Left renal pelvis (tissue), 4 donors: ENCODE measurements around the gene RTP4. TPM values are rescaled to one million over a fixed set of nuclear protein-coding genes. Genes with fewer than 3 reads are reported as not detected.
"Not testable (repeated sequence)": the region's sequence is repeated elsewhere in the genome, so short reads cannot be mapped to it uniquely, and the experiment has no call there.

Experiments
- DNase-seq, 4 donors: peaks; one replicate each; pipeline ENCODE4 v3.0.0-alpha.2; 2013; ENCODE audit warnings: low read depth in 4 of 4, low spot score in 3 of 4
- polyA plus RNA-seq, 4 donors: library from polyadenylated mRNA; unstranded; fragments of 120-200 nt; gene quantifications; one replicate each; pipeline ENCODE4 v1.2.1, GENCODE V29; 2013; ENCODE audit not compliant: insufficient read length in 4 of 4

The RTP4 gene
- polyA plus RNA-seq, 4 donors, result 0.76 to 1.3 (median 0.85) TPM

GRCh38 chr3:187367561-187368103 lies 553 bp upstream of the RTP4 start:
- no peak for DNase-seq

GRCh38 chr3:187369089-187369447 lies 883 bp downstream of the RTP4 start:
- no peak for DNase-seq

GRCh38 chr3:187370051-187370450 lies 1.9 kb downstream of the RTP4 start:
- DNase-seq, result no peak

GRCh38 chr3:187375581-187375980 lies 7.4 kb downstream of the RTP4 start:
- no peak for DNase-seq

GRCh38 chr3:187377842-187378241 lies 9.7 kb downstream of the RTP4 start:
- no peak for DNase-seq

GRCh38 chr3:187382609-187383151 lies 14.5 kb downstream of the RTP4 start:
- no peak for DNase-seq

GRCh38 chr3:187383246-187383645 lies 15.1 kb downstream of the RTP4 start:
- no peak for DNase-seq

- no peak for DNase-seq
These were observed 17.1 kb downstream of the RTP4 start for GRCh38 chr3:187385296-187385695.

- no peak for DNase-seq
These were observed 28.5 kb downstream of the RTP4 start for GRCh38 chr3:187396661-187397060.

GRCh38 chr3:187398955-187399354 lies 30.8 kb downstream of the RTP4 start:
- DNase-seq, result no peak

GRCh38 chr3:187400756-187401155 lies 32.6 kb downstream of the RTP4 start:
- no peak for DNase-seq

GRCh38 chr3:187401856-187402255 lies 33.7 kb downstream of the RTP4 start:
- no peak for DNase-seq

GRCh38 chr3:187403768-187404288 lies 35.6 kb downstream of the RTP4 start:
- peak; percentile 45 to 58 (median 56) for DNase-seq

GRCh38 chr3:187406927-187407326 lies 38.7 kb downstream of the RTP4 start:
- no peak for DNase-seq

GRCh38 chr3:187411991-187412781 lies 44.0 kb downstream of the RTP4 start:
- not testable (repeated sequence) for DNase-seq

Other genes starting within 250 kb of the RTP4 start
- gene RPL39L, start 228.9 kb upstream of the RTP4 start, polyA plus RNA-seq, result 10 to 100 TPM; 18.0 to 18.4 (median 18.3) TPM
- not detected for gene RTP1, start 170.9 kb upstream of the RTP4 start, polyA plus RNA-seq
- gene MASP1, start 76.6 kb upstream of the RTP4 start, polyA plus RNA-seq, result 1 to 10 TPM; 2.1 to 9.8 (median 6.3) TPM